Transverse colon (tissue), 4 donors: ENCODE data around the gene LIMK1. TPM values are rescaled to one million over a fixed set of nuclear protein-coding genes. Genes with fewer than 3 reads are reported as not detected.

Experiments used
- DNase-seq: peaks from one replicate; pipeline ENCODE4 v3.0.0-alpha.2; 2019
- H3K27ac ChIP-seq, 4 donors: fragments of 200-600 bp; sonication (generic); 2 replicates each; pipeline ENCODE4 v1.5.1; 2016 to 2018; ENCODE audit warnings: inconsistent platforms in 4 of 4
- H3K27me3 ChIP-seq: fragments of 200-600 bp; sonication (generic); 2 replicates; pipeline ENCODE4 v1.5.1; 2017; ENCODE audit warnings: inconsistent platforms
- H3K36me3 ChIP-seq, 4 donors: fragments of 200-600 bp; sonication (generic); 2 replicates each; pipeline ENCODE4 v1.5.1; 2017 to 2019; ENCODE audit warnings: inconsistent platforms in 4 of 4
- H3K4me1 ChIP-seq, 4 donors: fragments of 200-600 bp; sonication (generic); 2 replicates each; pipeline ENCODE4 v1.5.1; 2017 to 2020; ENCODE audit warnings: inconsistent platforms in 4 of 4
- H3K4me3 ChIP-seq, 4 donors: fragments of 200-600 bp; sonication (generic); 1 replicate in 1 of 4; 2 replicates in 3 of 4; pipeline versions ENCODE4 v1.5.1 to v1.6.1; 2017 to 2019; ENCODE audit warnings: inconsistent platforms in 4 of 4
- H3K9me3 ChIP-seq, 2 donors: fragments of 200-600 bp; sonication (generic); 2 replicates each; pipeline ENCODE4 v1.5.1; 2017 to 2019; ENCODE audit warnings: inconsistent platforms in 2 of 2
- EP300 ChIP-seq: sonication (generic); formaldehyde crosslinking; IDR thresholded peaks from one replicate; pipeline ENCODE4 v1.6.1; 2017; ENCODE audit warnings: antibody characterized with exemption, low read depth
- POLR2A ChIP-seq: fragments of 450-650 bp; IDR thresholded peaks from one replicate; pipeline ENCODE4 v1.6.1; 2016; ENCODE audit warnings: antibody characterized with exemption, mild to moderate bottlenecking, moderate library complexity
- POLR2AphosphoS5 ChIP-seq, 3 donors: sonication (generic); formaldehyde crosslinking; IDR thresholded peaks; one replicate each; pipeline ENCODE4 v1.6.1; 2016; ENCODE audit warnings: antibody characterized with exemption in 3 of 3
- WGBS, 2 donors: methylation state at CpG; one replicate each; pipeline ENCODE4 v1.1.5; 2018; ENCODE audit warnings: low coverage in 1 of 2; 5-methylcytosine and 5-hydroxymethylcytosine counted together
- in situ Hi-C, 4 donors: fragments of 200-750 bp; cut with MboI; loops; one replicate each; pipeline versions ENCODE4 v1.15.0 to v1.15.1; 2017; ENCODE audit warnings: low sequenced_read_pairs in 3 of 4, low pct_ligation_motif_present in 1 of 4, low pct_unique_long_range_greater_than_20kb in 1 of 4
- intact Hi-C: fragments of 100-400 bp; cut with DNase I; formaldehyde crosslinking; loops from one replicate; pipeline ENCODE4 v1.15.1; 2023; ENCODE audit warnings: low total_unique reads
- total RNA-seq, 4 donors: library from RNA; depleted of rRNA; stranded (reverse); fragments of >200 nt; gene quantifications; one replicate each; pipeline ENCODE4 v1.1.0, GENCODE V29; 2016
- TF ChIP-seq, protein P1 (sequence below), 5 experiments: fragments of 200-600 bp in 3 of 5; fragments of 450-650 bp in 2 of 5; sonication (generic) in 3 of 5; IDR thresholded peaks; 1 replicate in 2 of 5; 2 replicates in 3 of 5; pipeline ENCODE4 v1.5.1; 2016 to 2017; ENCODE audit warnings: antibody characterized with exemption in 5 of 5, inconsistent platforms in 3 of 5, mild to moderate bottlenecking in 2 of 5, moderate library complexity in 1 of 5

LIMK1 gene
- total RNA-seq, 4 donors from 2014 or later = 13.4 to 44.2 (median 27.1) TPM

DNA sequence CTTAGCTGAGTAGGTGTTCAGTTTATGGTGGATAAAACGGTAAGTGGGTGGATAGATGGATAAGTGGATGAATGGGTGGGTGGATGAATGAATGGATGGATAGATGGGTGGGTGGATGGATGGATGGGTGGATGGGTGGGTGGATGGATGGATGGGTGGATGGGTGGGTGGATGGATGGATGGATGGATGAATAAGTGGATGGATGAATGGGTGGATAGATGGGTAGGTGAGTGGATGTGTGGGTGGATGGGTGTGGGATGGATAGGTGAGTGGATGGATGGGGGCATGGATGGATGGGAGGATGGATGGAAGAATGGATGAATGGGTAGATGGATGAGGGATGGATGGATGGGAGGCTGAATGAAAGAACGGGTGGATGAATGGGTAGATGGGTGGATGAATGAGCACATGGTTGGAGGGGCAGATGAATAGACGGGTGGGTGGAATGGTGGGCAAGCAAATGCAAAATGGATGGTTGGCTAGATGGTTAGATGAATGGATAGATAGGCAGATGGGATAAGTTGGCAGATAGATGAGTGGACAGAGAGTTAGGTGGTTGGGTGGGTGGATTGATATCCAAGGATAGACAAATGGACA, 29.9 kb upstream of the LIMK1 start:
- in situ Hi-C loops (loop anchor here in 3 of 4 donors (25.0 kb wide), 4 partner anchors 91 to 359 kb away; no protein-coding TSS in a partner anchor), intact Hi-C loops (no loop called here)
- no peaks in the 10 kb centered on the region for H3K27me3 ChIP-seq
- H3K9me3 ChIP-seq = no peaks in the 10 kb centered on the region
- H3K27ac ChIP-seq = no peak overlapping the region
- no peak overlapping the region for H3K4me3 ChIP-seq
- WGBS, 2 donors = 89 to 94% methylated on average over 2 to 3 of the region's 3 CpGs
- H3K36me3 ChIP-seq = no peaks in the 10 kb centered on the region
- peaks cover 0 to 4% (median 0%) of the 10 kb centered on the region in 4 donors for H3K4me1 ChIP-seq
- DNase-seq = no peak
- TF ChIP-seq POLR2AphosphoS5 (IDR thresholded peaks at IDR 0.05) = no peak
- TF ChIP-seq, protein P1, sequence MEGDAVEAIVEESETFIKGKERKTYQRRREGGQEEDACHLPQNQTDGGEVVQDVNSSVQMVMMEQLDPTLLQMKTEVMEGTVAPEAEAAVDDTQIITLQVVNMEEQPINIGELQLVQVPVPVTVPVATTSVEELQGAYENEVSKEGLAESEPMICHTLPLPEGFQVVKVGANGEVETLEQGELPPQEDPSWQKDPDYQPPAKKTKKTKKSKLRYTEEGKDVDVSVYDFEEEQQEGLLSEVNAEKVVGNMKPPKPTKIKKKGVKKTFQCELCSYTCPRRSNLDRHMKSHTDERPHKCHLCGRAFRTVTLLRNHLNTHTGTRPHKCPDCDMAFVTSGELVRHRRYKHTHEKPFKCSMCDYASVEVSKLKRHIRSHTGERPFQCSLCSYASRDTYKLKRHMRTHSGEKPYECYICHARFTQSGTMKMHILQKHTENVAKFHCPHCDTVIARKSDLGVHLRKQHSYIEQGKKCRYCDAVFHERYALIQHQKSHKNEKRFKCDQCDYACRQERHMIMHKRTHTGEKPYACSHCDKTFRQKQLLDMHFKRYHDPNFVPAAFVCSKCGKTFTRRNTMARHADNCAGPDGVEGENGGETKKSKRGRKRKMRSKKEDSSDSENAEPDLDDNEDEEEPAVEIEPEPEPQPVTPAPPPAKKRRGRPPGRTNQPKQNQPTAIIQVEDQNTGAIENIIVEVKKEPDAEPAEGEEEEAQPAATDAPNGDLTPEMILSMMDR (IDR thresholded peaks at IDR 0.05) = no peak
- no peak for TF ChIP-seq POLR2A
- no peak for TF ChIP-seq EP300

DNA sequence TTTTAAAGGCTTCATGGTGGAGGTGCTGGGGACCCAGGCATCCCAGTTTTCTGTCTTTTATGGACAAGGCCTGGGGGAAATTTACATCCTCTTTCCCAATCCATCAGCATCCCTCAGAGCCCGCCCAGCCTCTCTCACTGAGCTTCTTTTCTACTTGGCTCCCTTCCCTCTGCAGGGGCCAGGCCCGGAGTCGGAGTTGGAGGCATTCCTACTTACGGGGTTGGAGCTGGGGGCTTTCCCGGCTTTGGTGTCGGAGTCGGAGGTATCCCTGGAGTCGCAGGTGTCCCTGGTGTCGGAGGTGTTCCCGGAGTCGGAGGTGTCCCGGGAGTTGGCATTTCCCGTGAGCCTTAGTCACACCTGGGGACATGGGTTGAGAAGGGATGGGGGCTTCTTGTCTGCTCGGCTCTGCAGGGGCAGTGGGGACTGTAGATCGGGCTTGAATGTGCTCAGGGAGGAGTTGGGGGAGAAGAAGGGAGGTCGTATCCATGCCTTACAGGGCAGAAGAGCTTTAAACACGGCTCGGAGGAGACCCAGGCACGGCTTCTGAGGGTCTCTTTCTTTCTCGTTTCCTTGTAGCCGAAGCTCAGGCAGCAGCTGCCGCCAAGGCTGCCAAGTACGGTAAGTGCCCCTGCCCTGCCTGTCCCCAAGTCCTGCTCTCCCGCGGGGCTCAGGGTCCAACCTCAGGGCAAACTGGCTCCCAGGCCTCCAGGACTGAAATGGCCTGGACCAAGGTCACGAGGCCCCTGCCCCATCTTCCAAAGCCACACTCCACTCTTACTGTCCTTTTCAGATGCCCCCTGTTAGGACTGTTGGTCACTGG, 27.3 kb upstream of the LIMK1 start:
- no peaks in the 10 kb centered on the region for H3K9me3 ChIP-seq
- no peaks in the 10 kb centered on the region for H3K36me3 ChIP-seq
- intact Hi-C loops = no loop called here
- WGBS, 2 donors = 88 to 97% methylated on average over 10 to 26 of the region's 26 CpGs
- TF ChIP-seq, protein P1 (IDR thresholded peaks at IDR 0.05) = no peak
- no peak for TF ChIP-seq POLR2A
- no peak for TF ChIP-seq POLR2AphosphoS5 (IDR thresholded peaks at IDR 0.05)
- TF ChIP-seq EP300 = no peak
- no peak for DNase-seq
- no peaks in the 10 kb centered on the region for H3K27me3 ChIP-seq
- peaks cover 8 to 27% (median 19%) of the 10 kb centered on the region in 4 donors for H3K4me1 ChIP-seq
- in situ Hi-C loops = loop anchor here in 3 of 4 donors (25.0 kb wide), 4 partner anchors 94 to 356 kb away; no protein-coding TSS in a partner anchor
- no peak overlapping the region for H3K27ac ChIP-seq
- H3K4me3 ChIP-seq = no peak overlapping the region

DNA sequence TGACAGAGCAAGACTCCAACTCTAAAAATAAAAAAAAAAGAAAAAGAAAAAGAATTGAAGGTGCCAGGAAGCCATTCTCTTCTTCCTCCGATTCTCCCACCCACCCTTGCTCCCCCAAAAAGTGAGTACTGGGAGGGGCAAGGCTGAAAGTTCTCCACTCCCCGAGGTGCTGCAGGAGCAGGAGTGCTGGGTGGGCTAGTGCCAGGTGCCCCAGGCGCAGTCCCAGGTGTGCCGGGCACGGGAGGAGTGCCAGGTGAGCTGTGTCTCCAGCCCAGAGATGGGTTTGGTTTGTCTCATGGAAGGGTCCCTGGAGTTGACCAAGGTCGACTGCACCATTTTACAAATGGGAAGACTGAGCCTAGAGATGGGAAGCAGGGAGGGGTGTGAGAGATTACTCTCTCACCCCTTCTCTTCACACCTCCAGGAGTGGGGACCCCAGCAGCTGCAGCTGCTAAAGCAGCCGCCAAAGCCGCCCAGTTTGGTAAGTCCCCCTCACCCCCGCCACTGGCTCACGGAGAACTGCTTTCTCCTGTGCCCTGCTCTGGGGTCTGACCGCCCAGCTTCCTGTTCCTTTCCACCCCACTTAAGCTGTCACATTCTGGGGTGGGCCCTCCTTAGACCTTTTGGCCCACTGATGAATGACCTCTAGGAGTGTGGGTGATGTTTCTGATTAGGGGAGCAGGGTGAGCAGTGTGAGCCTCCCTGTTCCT, 26.2 kb upstream of the LIMK1 start:
- in situ Hi-C loops = loop anchor here in 3 of 4 donors (25.0 kb wide), 4 partner anchors 95 to 355 kb away; no protein-coding TSS in a partner anchor
- WGBS, 2 donors = 83% methylated on average over 11 of the region's 11 CpGs; no CpG with 5 or more reads in 1 of the 2 donors
- Histone ChIP-seq H3K27me3 (no peaks in the 10 kb centered on the region), H3K4me3 (no peak overlapping the region), H3K27ac (no peak overlapping the region), H3K36me3 (no peaks in the 10 kb centered on the region), H3K9me3 (no peaks in the 10 kb centered on the region), H3K4me1 (peaks cover 11 to 33% (median 28%) of the 10 kb centered on the region in 4 donors)
- no peak for TF ChIP-seq EP300
- TF ChIP-seq POLR2AphosphoS5 (IDR thresholded peaks at IDR 0.05) = no peak
- TF ChIP-seq, protein P1 (IDR thresholded peaks at IDR 0.05) = no peak
- no peak for TF ChIP-seq POLR2A
- intact Hi-C loops = no loop called here
- DNase-seq = no peak

DNA sequence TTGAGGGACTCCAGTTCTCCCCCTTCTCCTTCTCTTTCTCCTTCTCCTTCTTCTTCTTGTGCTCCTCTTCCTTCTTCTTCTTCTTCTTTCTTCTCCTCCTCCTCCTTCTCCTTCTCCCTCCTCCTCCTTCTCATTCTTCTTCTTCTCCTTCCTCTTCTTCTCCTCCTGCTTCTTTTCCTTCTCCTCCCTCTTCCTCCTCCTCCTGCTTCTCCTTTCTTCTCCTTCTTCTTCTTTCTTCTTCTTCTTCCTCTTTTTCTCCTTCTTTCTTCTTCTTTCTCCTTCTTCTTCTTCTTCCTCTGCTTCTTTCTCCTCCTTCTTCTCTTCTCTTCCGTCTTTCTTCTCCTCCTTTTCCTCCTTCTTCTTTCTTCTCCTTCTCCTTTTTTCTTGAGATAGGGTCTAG, 25.6 kb upstream of the LIMK1 start:
- Histone ChIP-seq H3K36me3 (no peaks in the 10 kb centered on the region), H3K27ac (no peak overlapping the region), H3K4me3 (no peak overlapping the region), H3K9me3 (no peaks in the 10 kb centered on the region), H3K27me3 (no peaks in the 10 kb centered on the region), H3K4me1 (peaks cover 14 to 39% (median 30%) of the 10 kb centered on the region in 4 donors)
- in situ Hi-C loops = loop anchor here in 3 of 4 donors (25.0 kb wide), 4 partner anchors 96 to 354 kb away; no protein-coding TSS in a partner anchor
- DNase-seq = no peak
- TF ChIP-seq, protein P1 (IDR thresholded peaks at IDR 0.05) = no peak
- TF ChIP-seq POLR2AphosphoS5 (IDR thresholded peaks at IDR 0.05) (no peak), EP300 (no peak), POLR2A (no peak)
- WGBS, 2 donors = 75 to 83% methylated on average over 1 of the region's 1 CpG
- intact Hi-C loops = no loop called here
